Adrenal gland (tissue), 5 donors: Measurements from ENCODE around the gene NUP85.

Experiments used
- POLR2A ChIP-seq, 2 donors: fragments of 450-650 bp; IDR thresholded peaks; one replicate each; pipeline ENCODE4 v1.6.1; 2017; ENCODE audit warnings: antibody characterized with exemption in 2 of 2, mild to moderate bottlenecking in 2 of 2, moderate library complexity in 1 of 2
- TF ChIP-seq, protein P1 (sequence below), 6 experiments: fragments of 450-650 bp in 4 of 6; fragments of 200-600 bp in 2 of 6; sonication (generic) in 1 of 6; IDR thresholded peaks; 1 replicate in 5 of 6; 2 replicates in 1 of 6; pipeline versions ENCODE4 v1.5.1 to v1.8.0; 2016 to 2021; ENCODE audit warnings: antibody characterized with exemption in 6 of 6, mild to moderate bottlenecking in 2 of 6, moderate library complexity in 1 of 6
- donor health status: DM: no; HTN: no; CAD: no.

DNA sequence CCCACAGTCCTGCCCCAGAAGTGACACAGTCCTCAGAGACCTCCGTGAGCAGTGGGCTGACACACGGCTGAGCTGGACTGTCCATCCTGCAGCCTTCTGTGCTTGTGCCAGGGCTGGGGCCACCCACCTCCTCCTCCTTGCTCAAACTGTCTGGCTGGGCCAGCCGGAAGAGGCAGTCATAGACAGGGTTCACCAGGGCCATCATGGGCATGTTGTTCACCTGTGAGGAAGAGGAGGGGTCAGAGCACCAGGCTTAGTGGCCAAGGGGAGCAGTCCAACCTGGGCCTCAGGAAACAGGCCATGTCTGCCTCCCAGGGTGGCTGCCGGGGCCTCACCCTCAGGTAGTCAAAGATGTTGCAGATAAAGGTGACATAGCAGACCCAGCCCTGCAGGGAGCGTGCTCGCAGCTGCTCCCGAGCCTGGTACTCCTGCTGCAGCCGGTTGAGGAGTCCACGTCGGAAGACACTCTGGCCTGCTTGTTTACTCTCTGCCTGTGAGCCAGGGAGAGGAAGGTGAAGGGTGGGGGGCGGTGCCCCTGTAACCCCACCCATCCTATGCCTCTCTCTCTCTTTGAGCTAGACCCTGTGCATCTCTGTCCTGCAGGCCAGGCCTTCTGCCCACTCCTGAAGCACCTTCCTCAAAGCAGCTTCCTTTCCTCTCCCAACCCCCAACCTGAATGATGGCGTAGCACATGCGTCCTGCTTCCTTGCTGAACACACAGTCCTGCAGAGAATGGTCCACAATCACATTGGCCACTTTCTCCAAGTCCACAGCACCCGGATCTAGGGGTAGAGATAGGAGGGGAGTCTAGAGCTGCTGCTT lies 62.1 kb downstream of the NUP85 start:
- no peak for TF ChIP-seq POLR2A (IDR thresholded peaks at IDR 0.05)
- TF ChIP-seq, protein P1, sequence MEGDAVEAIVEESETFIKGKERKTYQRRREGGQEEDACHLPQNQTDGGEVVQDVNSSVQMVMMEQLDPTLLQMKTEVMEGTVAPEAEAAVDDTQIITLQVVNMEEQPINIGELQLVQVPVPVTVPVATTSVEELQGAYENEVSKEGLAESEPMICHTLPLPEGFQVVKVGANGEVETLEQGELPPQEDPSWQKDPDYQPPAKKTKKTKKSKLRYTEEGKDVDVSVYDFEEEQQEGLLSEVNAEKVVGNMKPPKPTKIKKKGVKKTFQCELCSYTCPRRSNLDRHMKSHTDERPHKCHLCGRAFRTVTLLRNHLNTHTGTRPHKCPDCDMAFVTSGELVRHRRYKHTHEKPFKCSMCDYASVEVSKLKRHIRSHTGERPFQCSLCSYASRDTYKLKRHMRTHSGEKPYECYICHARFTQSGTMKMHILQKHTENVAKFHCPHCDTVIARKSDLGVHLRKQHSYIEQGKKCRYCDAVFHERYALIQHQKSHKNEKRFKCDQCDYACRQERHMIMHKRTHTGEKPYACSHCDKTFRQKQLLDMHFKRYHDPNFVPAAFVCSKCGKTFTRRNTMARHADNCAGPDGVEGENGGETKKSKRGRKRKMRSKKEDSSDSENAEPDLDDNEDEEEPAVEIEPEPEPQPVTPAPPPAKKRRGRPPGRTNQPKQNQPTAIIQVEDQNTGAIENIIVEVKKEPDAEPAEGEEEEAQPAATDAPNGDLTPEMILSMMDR (IDR thresholded peaks at IDR 0.05) = no peak
